Neural cell (in vitro differentiated cells): ENCODE measurements around the gene FNDC7. TPM values are rescaled to one million over a fixed set of nuclear protein-coding genes. Genes with fewer than 3 reads are reported as not detected.

Experiments
- H2AFZ ChIP-seq: fragments of 200-600, 300-800 bp; sonication (generic), shearing (Covaris generic); 2 replicates; pipeline ENCODE4 v1.6.0; 2014; ENCODE audit warnings: low read depth, mild to moderate bottlenecking, antibody characterized with exemption, low read length, moderate library complexity
- H3F3A ChIP-seq: fragments of 200-600 bp; shearing (Covaris generic); 2 replicates; pipeline ENCODE4 v1.6.1; 2016; ENCODE audit warnings: mild to moderate bottlenecking, moderate library complexity, mixed read lengths, antibody characterized with exemption, low read length; ENCODE audit not compliant: insufficient read depth, poor library complexity, severe bottlenecking
- H3K27ac ChIP-seq: fragments of 200-600, 300-800 bp; sonication (generic), shearing (Covaris generic); 2 replicates; pipeline ENCODE4 v1.5.1; 2014; ENCODE audit warnings: mild to moderate bottlenecking, low read length, moderate library complexity
- H3K27me3 ChIP-seq: fragments of 300-800, 200-600 bp; sonication (generic), shearing (Covaris generic); 2 replicates; pipeline ENCODE4 v1.6.0; 2014; ENCODE audit warnings: mild to moderate bottlenecking, low read depth, low read length, moderate library complexity; ENCODE audit not compliant: insufficient read depth
- H3K36me3 ChIP-seq: fragments of 300-800, 200-600 bp; sonication (generic), shearing (Covaris generic); 2 replicates; pipeline ENCODE4 v1.5.1; 2014; ENCODE audit warnings: mild to moderate bottlenecking, antibody characterized with exemption, low read length, moderate library complexity; ENCODE audit not compliant: insufficient read depth
- H3K4me2 ChIP-seq: fragments of 300-800, 200-600 bp; sonication (generic), shearing (Covaris generic); 2 replicates; pipeline ENCODE4 v1.6.0; 2014; ENCODE audit warnings: mild to moderate bottlenecking, low read length
- H3K4me3 ChIP-seq: fragments of 300-800, 200-600 bp; sonication (generic), shearing (Covaris generic); 2 replicates; pipeline ENCODE4 v1.5.1; 2014; ENCODE audit warnings: mild to moderate bottlenecking, low read length, moderate library complexity
- H3K79me2 ChIP-seq: fragments of 200-600 bp; shearing (Covaris generic); replicated peaks from 2 replicates; pipeline ENCODE4 v1.6.0; 2014; ENCODE audit warnings: mild to moderate bottlenecking, low read length, moderate library complexity; ENCODE audit not compliant: insufficient read depth
- H3K9ac ChIP-seq: fragments of 300-800, 200-600 bp; sonication (generic), shearing (Covaris generic); 2 replicates; pipeline ENCODE4 v1.6.1; 2016; ENCODE audit warnings: mild to moderate bottlenecking, low read length, mixed read lengths
- H3K9me2 ChIP-seq: fragments of 200-600 bp; shearing (Covaris generic); 2 replicates; pipeline ENCODE4 v1.6.1; 2016; ENCODE audit warnings: mild to moderate bottlenecking, low read length, mixed read lengths; ENCODE audit not compliant: insufficient read depth
- H3K9me3 ChIP-seq: fragments of 200-600, 300-800 bp; sonication (generic), shearing (Covaris generic); 2 replicates; pipeline ENCODE4 v1.6.1; 2016; ENCODE audit warnings: mild to moderate bottlenecking, mixed run types, low read length, moderate library complexity, mixed read lengths
- H4K20me1 ChIP-seq: fragments of 200-600 bp; shearing (Covaris generic); 2 replicates; pipeline ENCODE4 v1.6.1; 2016; ENCODE audit warnings: mild to moderate bottlenecking, mixed run types; ENCODE audit not compliant: insufficient read depth
- CTCF ChIP-seq: fragments of 450-650 bp; IDR thresholded peaks from 2 replicates; pipeline ENCODE4 v1.5.1; 2014; ENCODE audit warnings: antibody characterized with exemption, mild to moderate bottlenecking, moderate library complexity; ENCODE audit not compliant: poor library complexity, severe bottlenecking
- EP300 ChIP-seq: fragments of 450-650 bp; conservative IDR thresholded peaks from 2 replicates; pipeline ENCODE4 v1.6.1; 2014; ENCODE audit warnings: antibody characterized with exemption, mild to moderate bottlenecking, moderate library complexity; ENCODE audit not compliant: poor library complexity, severe bottlenecking
- EZH2 ChIP-seq: fragments of 200-600, 300-800 bp; shearing (Covaris generic), sonication (generic); IDR thresholded peaks from 2 replicates; pipeline ENCODE4 v1.6.1; 2014; ENCODE audit warnings: antibody characterized with exemption, low read length, borderline replicate concordance, mild to moderate bottlenecking; ENCODE audit not compliant: insufficient read depth, poor library complexity, severe bottlenecking
- MXI1 ChIP-seq: fragments of 450-650 bp; conservative IDR thresholded peaks from 2 replicates; pipeline ENCODE4 v1.6.1; 2014; ENCODE audit warnings: antibody characterized with exemption, mild to moderate bottlenecking; ENCODE audit not compliant: poor library complexity, severe bottlenecking
- POLR2AphosphoS5 ChIP-seq: IDR thresholded peaks from 2 replicates; pipeline ENCODE4 v1.6.1; 2012
- RAD21 ChIP-seq: fragments of 450-650 bp; conservative IDR thresholded peaks from 2 replicates; pipeline ENCODE4 v1.6.1; 2014; ENCODE audit warnings: antibody characterized with exemption, mild to moderate bottlenecking, moderate library complexity
- SMC3 ChIP-seq: fragments of 450-650 bp; conservative IDR thresholded peaks from 2 replicates; pipeline ENCODE4 v1.6.1; 2014; ENCODE audit warnings: antibody characterized with exemption, mild to moderate bottlenecking, moderate library complexity; ENCODE audit not compliant: poor library complexity
- TAF1 ChIP-seq: IDR thresholded peaks from 2 replicates; pipeline ENCODE4 v1.6.1; 2012; ENCODE audit warnings: low read depth
- polyA plus RNA-seq: library from polyadenylated mRNA; depleted of rRNA; stranded (reverse); fragments of >200 nt; gene quantifications from 2 replicates; pipeline ENCODE4 v1.2.3, GENCODE V29; 2014
- TF ChIP-seq, protein P1 (sequence below): IDR thresholded peaks from 2 replicates; pipeline ENCODE4 v1.6.1; 2012; ENCODE audit warnings: borderline replicate concordance

FNDC7 gene
- polyA plus RNA-seq, 1 donor from 2014 or later, result not detected

DNA sequence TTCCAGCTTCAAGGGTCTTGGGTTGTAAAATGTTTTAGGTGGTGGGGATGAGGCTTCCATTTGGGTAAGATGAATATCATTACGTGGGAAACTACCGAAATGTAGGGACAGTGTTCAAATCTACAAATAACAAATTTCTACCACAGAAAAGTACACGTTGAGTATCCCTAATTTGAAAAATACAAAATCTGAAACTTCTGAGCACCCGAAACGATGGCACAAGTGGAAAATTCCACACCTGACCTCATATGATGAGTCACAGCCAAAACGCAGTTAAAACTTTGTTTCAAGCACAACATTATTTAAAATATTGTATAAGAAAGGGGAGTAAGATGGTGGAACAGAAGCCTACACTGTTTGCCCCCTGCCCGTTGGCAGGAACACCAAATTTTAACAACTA lies 43.0 kb upstream of the FNDC7 start:
- no peak overlapping the region for H3K4me2 ChIP-seq
- no peaks in the 10 kb centered on the region for H3F3A ChIP-seq
- no peaks in the 10 kb centered on the region for H3K9me2 ChIP-seq
- no peak overlapping the region for H2AFZ ChIP-seq
- H3K36me3 ChIP-seq, result no peaks in the 10 kb centered on the region
- no peak overlapping the region for H3K27ac ChIP-seq
- no peak overlapping the region for H3K9ac ChIP-seq
- no peaks in the 10 kb centered on the region for H4K20me1 ChIP-seq
- H3K4me3 ChIP-seq, result no peak overlapping the region
- no peak for TF ChIP-seq MXI1
- no peak for TF ChIP-seq EP300
- TF ChIP-seq POLR2AphosphoS5, result no peak
- no peak for TF ChIP-seq TAF1
- no peak for TF ChIP-seq CTCF
- TF ChIP-seq SMC3, result no peak
- TF ChIP-seq, protein P1, sequence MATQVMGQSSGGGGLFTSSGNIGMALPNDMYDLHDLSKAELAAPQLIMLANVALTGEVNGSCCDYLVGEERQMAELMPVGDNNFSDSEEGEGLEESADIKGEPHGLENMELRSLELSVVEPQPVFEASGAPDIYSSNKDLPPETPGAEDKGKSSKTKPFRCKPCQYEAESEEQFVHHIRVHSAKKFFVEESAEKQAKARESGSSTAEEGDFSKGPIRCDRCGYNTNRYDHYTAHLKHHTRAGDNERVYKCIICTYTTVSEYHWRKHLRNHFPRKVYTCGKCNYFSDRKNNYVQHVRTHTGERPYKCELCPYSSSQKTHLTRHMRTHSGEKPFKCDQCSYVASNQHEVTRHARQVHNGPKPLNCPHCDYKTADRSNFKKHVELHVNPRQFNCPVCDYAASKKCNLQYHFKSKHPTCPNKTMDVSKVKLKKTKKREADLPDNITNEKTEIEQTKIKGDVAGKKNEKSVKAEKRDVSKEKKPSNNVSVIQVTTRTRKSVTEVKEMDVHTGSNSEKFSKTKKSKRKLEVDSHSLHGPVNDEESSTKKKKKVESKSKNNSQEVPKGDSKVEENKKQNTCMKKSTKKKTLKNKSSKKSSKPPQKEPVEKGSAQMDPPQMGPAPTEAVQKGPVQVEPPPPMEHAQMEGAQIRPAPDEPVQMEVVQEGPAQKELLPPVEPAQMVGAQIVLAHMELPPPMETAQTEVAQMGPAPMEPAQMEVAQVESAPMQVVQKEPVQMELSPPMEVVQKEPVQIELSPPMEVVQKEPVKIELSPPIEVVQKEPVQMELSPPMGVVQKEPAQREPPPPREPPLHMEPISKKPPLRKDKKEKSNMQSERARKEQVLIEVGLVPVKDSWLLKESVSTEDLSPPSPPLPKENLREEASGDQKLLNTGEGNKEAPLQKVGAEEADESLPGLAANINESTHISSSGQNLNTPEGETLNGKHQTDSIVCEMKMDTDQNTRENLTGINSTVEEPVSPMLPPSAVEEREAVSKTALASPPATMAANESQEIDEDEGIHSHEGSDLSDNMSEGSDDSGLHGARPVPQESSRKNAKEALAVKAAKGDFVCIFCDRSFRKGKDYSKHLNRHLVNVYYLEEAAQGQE, result no peak
- TF ChIP-seq EZH2, result no peak
- TF ChIP-seq RAD21, result no peak
- H3K9me3 ChIP-seq, result no peaks in the 10 kb centered on the region
- H3K27me3 ChIP-seq, result no peaks in the 10 kb centered on the region
- H3K79me2 ChIP-seq, result no peaks in the 10 kb centered on the region

DNA sequence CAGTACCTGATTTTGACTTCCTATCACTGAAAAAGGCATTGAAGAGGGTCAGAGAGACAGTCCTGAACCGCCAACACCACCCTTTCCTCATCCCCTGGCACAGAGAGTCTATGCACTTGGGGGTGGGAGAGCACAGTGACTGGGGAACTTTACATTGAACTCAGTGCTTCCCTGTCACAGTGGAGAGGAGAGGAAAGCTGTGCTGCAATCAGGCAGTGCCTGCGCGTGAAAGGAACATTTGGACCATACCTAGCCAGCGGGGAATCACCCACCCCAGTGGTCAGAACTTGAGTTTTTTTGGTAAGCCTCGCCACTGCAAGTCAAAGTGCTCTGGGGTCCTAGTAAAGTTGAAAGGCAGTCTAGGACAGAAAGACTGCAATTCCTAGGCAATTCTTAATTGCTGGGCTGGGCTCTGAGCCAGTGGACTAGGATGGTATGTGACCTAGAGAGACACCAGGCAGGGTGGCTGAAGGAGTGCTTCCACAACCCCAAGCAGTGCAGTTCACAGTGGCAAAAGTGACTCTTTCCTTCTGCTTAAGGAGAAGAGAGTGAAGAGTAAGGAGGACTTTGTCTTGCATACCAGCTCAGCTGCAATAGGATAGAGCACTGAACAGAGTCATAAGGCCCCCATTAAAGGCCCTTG lies 42.5 kb upstream of the FNDC7 start:
- H3K27me3 ChIP-seq, result no peaks in the 10 kb centered on the region
- no peak overlapping the region for H2AFZ ChIP-seq
- no peaks in the 10 kb centered on the region for H3K79me2 ChIP-seq
- H4K20me1 ChIP-seq, result no peaks in the 10 kb centered on the region
- H3K9ac ChIP-seq, result no peak overlapping the region
- no peak overlapping the region for H3K27ac ChIP-seq
- H3F3A ChIP-seq, result no peaks in the 10 kb centered on the region
- no peaks in the 10 kb centered on the region for H3K9me2 ChIP-seq
- TF ChIP-seq TAF1 (no peak), SMC3 (no peak), RAD21 (no peak), CTCF (no peak), MXI1 (no peak), EZH2 (no peak), POLR2AphosphoS5 (no peak), EP300 (no peak)
- TF ChIP-seq, protein P1, result no peak
- no peaks in the 10 kb centered on the region for H3K36me3 ChIP-seq
- no peaks in the 10 kb centered on the region for H3K9me3 ChIP-seq
- no peak overlapping the region for H3K4me2 ChIP-seq
- H3K4me3 ChIP-seq, result no peak overlapping the region
